HepG2 (cell line): Measurements from ENCODE around the gene CHRNA7. TPM values are rescaled to one million over a fixed set of nuclear protein-coding genes. Genes with fewer than 3 reads are reported as not detected.
A peak's percentile ranks its signal among the peaks of the same experiment; 100 is the strongest.

Source experiments
- ATAC-seq: fragments of 200-7000 bp; cut with Tn5 transposase; 3 replicates; pipeline ENCODE4 v1.9.1; 2020; ENCODE audit warnings: mild to moderate bottlenecking, moderate library complexity
- BruUV-seq: library from RNA; stranded (reverse); fragments of 400-500 nt; replicated peaks from 2 replicates; lab custom pipeline; 2021; lab: Mats Ljungman, UMichigan
- CTCF ChIA-PET: fragments of 300-600 bp; formaldehyde crosslinking; extraction: SDS; loops from one replicate; lab custom pipeline; 2021; ENCODE audit warnings: low total read pairs, inconsistent platforms, low intra/inter-chr PET ratio; lab: Yijun Ruan, JAX
- POLR2A ChIA-PET: fragments of 350-600 bp; sonication (Branson Sonifier 250); formaldehyde crosslinking; loops from one replicate; lab custom pipeline; 2020; ENCODE audit warnings: antibody characterized with exemption, inconsistent platforms; lab: Yijun Ruan, JAX
- DNase-seq: peaks from one replicate; pipeline ENCODE4 v3.0.0-alpha.2; 2015; ENCODE audit warnings: low spot score
- FAIRE-seq: peaks from 3 replicates; lab custom pipeline; 2011; peaks lifted over from hg19 to GRCh38; lab: Jason Lieb, UNC
- H2AFZ ChIP-seq: one replicate; pipeline ENCODE4 v1.6.1; 2011; ENCODE audit warnings: low read length, inconsistent platforms
- H3K27ac ChIP-seq: fragments of 300-600 bp; 3 replicates; pipeline ENCODE4 v1.8.0; 2011; ENCODE audit warnings: mixed run types, mild to moderate bottlenecking, mixed read lengths, low read length, inconsistent platforms; ENCODE audit not compliant: insufficient read depth; ENCODE audit errors: extremely low read length
- H3K27me3 ChIP-seq, 2 experiments: fragments of 200-600 bp in 1 of 2; 2 replicates in 1 of 2; 3 replicates in 1 of 2; pipeline versions ENCODE4 v1.6.0 to v1.8.0; 2011; ENCODE audit warnings: low read length in 2 of 2, mild to moderate bottlenecking in 2 of 2, moderate library complexity in 2 of 2, inconsistent platforms in 1 of 2; ENCODE audit not compliant: insufficient read depth in 2 of 2, control insufficient read depth in 1 of 2
- H3K36me3 ChIP-seq, 2 experiments: fragments of 200-600 bp in 1 of 2; replicated peaks in 1 of 2; 2 replicates in 1 of 2; 3 replicates in 1 of 2; pipeline versions ENCODE4 v1.5.1 to v1.8.0; 2011; ENCODE audit warnings: low read length in 2 of 2, inconsistent platforms in 1 of 2; ENCODE audit not compliant: insufficient read depth in 2 of 2, control insufficient read depth in 1 of 2
- H3K4me1 ChIP-seq: 2 replicates; pipeline ENCODE4 v1.5.1; 2012; ENCODE audit warnings: low read length, inconsistent platforms; ENCODE audit not compliant: insufficient read depth
- H3K4me2 ChIP-seq: 2 replicates; pipeline ENCODE4 v1.6.0; 2011; ENCODE audit warnings: low read depth, low read length, inconsistent platforms
- H3K4me3 ChIP-seq, 3 experiments: fragments of 200-600 bp in 1 of 3; sonication (generic), shearing (Covaris generic) in 1 of 3; replicated peaks in 1 of 3; 2 replicates each; pipeline ENCODE4 v1.5.1; 2011 to 2016; ENCODE audit warnings: low read length in 3 of 3, inconsistent platforms in 2 of 3, low read depth in 2 of 3, mild to moderate bottlenecking in 2 of 3, control low read depth in 1 of 3, mixed read lengths in 1 of 3; ENCODE audit not compliant: insufficient read depth in 1 of 3
- H3K79me2 ChIP-seq: one replicate; pipeline ENCODE4 v1.6.1; 2011; ENCODE audit warnings: low read length, inconsistent platforms; ENCODE audit not compliant: insufficient read depth
- H3K9ac ChIP-seq: 2 replicates; pipeline ENCODE4 v1.6.0; 2011; ENCODE audit warnings: mild to moderate bottlenecking, low read depth, low read length, inconsistent platforms; ENCODE audit not compliant: insufficient read depth
- H3K9me3 ChIP-seq: 2 replicates; pipeline ENCODE4 v1.5.1; 2012; ENCODE audit warnings: mild to moderate bottlenecking, low read length
- H4K20me1 ChIP-seq: 2 replicates; pipeline ENCODE4 v1.6.0; 2011; ENCODE audit warnings: inconsistent platforms, mild to moderate bottlenecking, low read length, moderate library complexity; ENCODE audit not compliant: insufficient read depth
- ATAD3A ChIP-seq: sonication (generic); formaldehyde crosslinking; IDR thresholded peaks from 2 replicates; pipeline ENCODE4 v1.4.0; 2020; ENCODE audit warnings: missing genetic modification reagents
- CAMTA2 ChIP-seq: sonication (generic); formaldehyde crosslinking; IDR thresholded peaks from 2 replicates; pipeline ENCODE4 v1.4.0; 2020; ENCODE audit warnings: mild to moderate bottlenecking, missing genetic modification reagents, borderline replicate concordance
- HIC2 ChIP-seq: sonication (generic); formaldehyde crosslinking; IDR thresholded peaks from 2 replicates; pipeline ENCODE4 v1.9.0; 2022; ENCODE audit warnings: low read depth, missing genetic modification reagents
- KAT7 ChIP-seq: IDR thresholded peaks from 2 replicates; pipeline ENCODE4 v1.6.1; 2018; ENCODE audit warnings: borderline replicate concordance, missing compliant biosample characterization
- MATR3 ChIP-seq: sonication (generic); formaldehyde crosslinking; IDR thresholded peaks from 2 replicates; pipeline ENCODE4 v1.4.0; 2020; ENCODE audit warnings: missing genetic modification reagents
- MAX ChIP-seq: IDR thresholded peaks from 2 replicates; pipeline ENCODE4 v1.6.1; 2012; ENCODE audit warnings: inconsistent platforms
- MEIS1 ChIP-seq: sonication (generic); formaldehyde crosslinking; IDR thresholded peaks from 2 replicates; pipeline ENCODE4 v1.9.0; 2021; ENCODE audit warnings: mild to moderate bottlenecking, missing genetic modification reagents, moderate library complexity, borderline replicate concordance
- MTA3 ChIP-seq: sonication (generic); formaldehyde crosslinking; IDR thresholded peaks from 2 replicates; pipeline ENCODE4 v1.4.0; 2020; ENCODE audit warnings: missing genetic modification reagents
- MXD1 ChIP-seq: sonication (generic); formaldehyde crosslinking; IDR thresholded peaks from 2 replicates; pipeline ENCODE4 v1.4.0; 2020; ENCODE audit warnings: mild to moderate bottlenecking, missing genetic modification reagents
- NCOA5 ChIP-seq: sonication (generic); formaldehyde crosslinking; IDR thresholded peaks from 2 replicates; pipeline ENCODE4 v1.4.0; 2020; ENCODE audit warnings: missing genetic modification reagents
- NR2F1 ChIP-seq, 2 experiments: fragments of 450-650 bp in 1 of 2; formaldehyde crosslinking in 1 of 2; IDR thresholded peaks; 2 replicates each; pipeline versions ENCODE4 v1.5.0 to v1.6.1; 2016 to 2020; ENCODE audit warnings: mild to moderate bottlenecking in 1 of 2, missing compliant biosample characterization in 1 of 2, missing genetic modification reagents in 1 of 2, moderate library complexity in 1 of 2
- NR2F2 ChIP-seq: IDR thresholded peaks from 2 replicates; pipeline ENCODE4 v1.6.1; 2012; ENCODE audit warnings: low read depth, inconsistent platforms, borderline replicate concordance
- NR2F6 ChIP-seq, 2 experiments: IDR thresholded peaks; 2 replicates each; pipeline ENCODE4 v1.6.1; 2016; ENCODE audit warnings: antibody characterized with exemption in 1 of 2, mild to moderate bottlenecking in 1 of 2
- RAD51 ChIP-seq: fragments of 450-650 bp; IDR thresholded peaks from 2 replicates; pipeline ENCODE4 v1.6.1; 2016; ENCODE audit warnings: borderline replicate concordance
- SMC3 ChIP-seq: IDR thresholded peaks from 2 replicates; pipeline ENCODE4 v1.6.1; 2011; ENCODE audit warnings: low read length, improper control_type of control experiment
- ZFP90 ChIP-seq: sonication (generic); formaldehyde crosslinking; IDR thresholded peaks from 2 replicates; pipeline ENCODE4 v1.8.0; 2022; ENCODE audit warnings: missing genetic modification reagents, mild to moderate bottlenecking, inconsistent platforms, borderline replicate concordance
- ZNF44 ChIP-seq: sonication (generic); formaldehyde crosslinking; IDR thresholded peaks from 2 replicates; pipeline ENCODE4 v1.5.1; 2020; ENCODE audit warnings: mild to moderate bottlenecking, missing genetic modification reagents
- ZNF605 ChIP-seq: sonication (generic); formaldehyde crosslinking; IDR thresholded peaks from 2 replicates; pipeline ENCODE4 v1.8.0; 2022; ENCODE audit warnings: mild to moderate bottlenecking, missing genetic modification reagents
- WGBS: methylation state at CpG from one replicate; pipeline ENCODE4 v1.1.6; 2017; ENCODE audit warnings: low lambda C conversion rate; 5-methylcytosine and 5-hydroxymethylcytosine counted together
- in situ Hi-C: cut with HindIII; loops from 2 replicates; pipeline ENCODE4 v1.10.0; 2017; ENCODE audit warnings: low pct_unique_long_range_greater_than_20kb; ENCODE audit not compliant: extremely low pct_ligation_motif_present
- intact Hi-C: fragments of 100-400 bp; cut with micrococcal nuclease; formaldehyde crosslinking; loops from one replicate; pipeline ENCODE4 v1.10.0; 2022; ENCODE audit not compliant: unreplicated experiment
- polyA plus RNA-seq, 8 experiments: library from polyadenylated mRNA; depleted of rRNA in 3 of 8; stranded (reverse) in 7 of 8; unstranded in 1 of 8; fragments of >200 nt; fragmentation: Illumina TruSeq in 4 of 8; extraction: Trizol in 4 of 8; gene quantifications; 2 replicates each; pipeline versions ENCODE4 v1.2.1 to v1.2.3, GENCODE V29; 2011 to 2016; ENCODE audit warnings: low read depth in 4 of 8, missing spikeins in 1 of 8, mixed read lengths in 1 of 8; ENCODE audit not compliant: insufficient read depth in 1 of 8
- total RNA-seq, 5 experiments: library from RNA; depleted of rRNA; stranded (reverse); fragments of >200 nt; fragmentation: Illumina TruSeq; extraction: Trizol; gene quantifications; 2 replicates each; pipeline ENCODE4 v1.2.3, GENCODE V29; 2016; ENCODE audit warnings: low read depth in 1 of 5

CHRNA7 gene
- total and polyA plus RNA-seq, 2 of the 13 experiments (the other 11 are each of a cell fraction or from before 2014, with no cell fraction given), result 1.3 to 1.4 TPM

- no peak overlapping the region for H2AFZ ChIP-seq
- no peak overlapping the region for H3K4me2 ChIP-seq
- peaks cover 11% of the 10 kb centered on the region for H3K4me1 ChIP-seq
- TF ChIP-seq MEIS1, result no peak
- TF ChIP-seq CAMTA2 (CRISPR knock-in tag), result no peak
- no peak for TF ChIP-seq MAX
- TF ChIP-seq ZNF44 (CRISPR knock-in tag), result no peak
- no peak for TF ChIP-seq MTA3 (CRISPR knock-in tag)
- no peak for TF ChIP-seq KAT7
- TF ChIP-seq MATR3 (CRISPR knock-in tag), result no peak
- no peak for TF ChIP-seq NCOA5 (CRISPR knock-in tag)
- TF ChIP-seq SMC3, result no peak
- no peak overlapping the region for H3K9ac ChIP-seq
- no peak overlapping the region for H3K27ac ChIP-seq
- no peak overlapping the region for H3K4me3 ChIP-seq
- no peaks in the 10 kb centered on the region for H3K79me2 ChIP-seq
- no peaks in the 10 kb centered on the region for H3K9me3 ChIP-seq
- peaks cover 2 to 4% of the 10 kb centered on the region in 2 experiments; a peak in 3 of 5 replicates for H3K27me3 ChIP-seq
- POLR2A ChIA-PET, result no interaction called here
- no peak for FAIRE-seq
- no peak for DNase-seq
- ATAC-seq, result no peak
- CTCF ChIA-PET, result no interaction called here
- no peaks in the 10 kb centered on the region for H4K20me1 ChIP-seq
- no TSS peak for BruUV-seq
- in situ Hi-C loops, result no loop called here
- H3K36me3 ChIP-seq, result no peaks in the 10 kb centered on the region
- intact Hi-C loops, result no loop called here
- 77% methylated on average over 8 of the region's 8 CpGs for WGBS
Measured at GRCh38 chr15:32112101-32112500, 81.8 kb downstream of the CHRNA7 start.

GRCh38 chr15:32113224-32113623, 82.9 kb downstream of the CHRNA7 start:
- intact Hi-C loops (no loop called here), in situ Hi-C loops (no loop called here)
- no peak overlapping the region for H3K27ac ChIP-seq
- H3K36me3 ChIP-seq, result no peaks in the 10 kb centered on the region
- H3K4me1 ChIP-seq, result peaks cover 11% of the 10 kb centered on the region
- no peaks in the 10 kb centered on the region for H3K9me3 ChIP-seq
- 10% methylated on average over 8 of the region's 8 CpGs for WGBS
- BruUV-seq, result no TSS peak
- POLR2A ChIA-PET, result no interaction called here
- FAIRE-seq (peak; percentile 60), DNase-seq (peak; percentile 41), ATAC-seq (peak; percentile 68)
- peaks cover 2 to 4% of the 10 kb centered on the region in 2 experiments; a peak in 3 of 5 replicates for H3K27me3 ChIP-seq
- CTCF ChIA-PET, result no interaction called here
- no peaks in the 10 kb centered on the region for H4K20me1 ChIP-seq
- no peak overlapping the region for H2AFZ ChIP-seq
- H3K9ac ChIP-seq, result no peak overlapping the region
- no peaks in the 10 kb centered on the region for H3K79me2 ChIP-seq
- H3K4me2 ChIP-seq, result no peak overlapping the region
- no peak overlapping the region for H3K4me3 ChIP-seq
- peak; percentile 73 for TF ChIP-seq NR2F6 (IDR thresholded peaks at IDR 0.05)
- TF ChIP-seq NR2F6 (CRISPR knock-in tag; IDR thresholded peaks at IDR 0.05), result 0 out of 2 replicates have a peak, but pooled peaks have one; percentile 39
- TF ChIP-seq MXD1 (CRISPR knock-in tag), result no peak
- TF ChIP-seq NR2F1 (CRISPR knock-in tag; IDR thresholded peaks at IDR 0.05), result peak; percentile 14 to 29; a peak in 2 of 4 replicates
- no peak for TF ChIP-seq HIC2 (CRISPR knock-in tag)
- TF ChIP-seq ZNF605 (CRISPR knock-in tag), result no peak
- no peak for TF ChIP-seq ATAD3A (CRISPR knock-in tag)
- TF ChIP-seq ZFP90, result no peak
- peak; percentile 69 for TF ChIP-seq NR2F2
- no peak for TF ChIP-seq RAD51
